ENCODE measurements around the gene TKT.

- no peak for TF ChIP-seq CTCF (IDR thresholded peaks at IDR 0.05; ENCODE audit: low read length)
- TF ChIP-seq EZH2 (IDR thresholded peaks at IDR 0.05; ENCODE audit: borderline replicate concordance, low read length) = no peak
Measured at GRCh38 chr3:53244271-53244670, 11.6 kb downstream of the TKT start.
